Fibroblast of mammary gland (primary cell): ENCODE measurements around the gene TWNK.
A peak's percentile ranks its signal among the peaks of the same experiment; 100 is the strongest.

Experiments
- DNase-seq: peaks from one replicate; pipeline ENCODE4 v3.0.0-alpha.2; 2010; ENCODE audit warnings: low read depth
- H3K4me3 ChIP-seq: 2 replicates; pipeline ENCODE4 v1.5.1; 2011; ENCODE audit warnings: low read depth, mild to moderate bottlenecking, low read length, moderate library complexity; ENCODE audit not compliant: control insufficient read depth
- CTCF ChIP-seq: conservative IDR thresholded peaks from 2 replicates; pipeline ENCODE4 v1.5.1; 2011; ENCODE audit warnings: low read depth, low read length, inconsistent platforms; ENCODE audit not compliant: control insufficient read depth, insufficient read depth

The TWNK gene

GRCh38 chr10:101041252-101041761 lies 54.0 kb downstream of the TWNK start:
- H3K4me3 ChIP-seq = no peak overlapping the region
- peak; percentile 89 for DNase-seq
- TF ChIP-seq CTCF = peak; percentile 93

- TF ChIP-seq CTCF = no peak
- peak overlapping the region; percentile 58 for H3K4me3 ChIP-seq
- no peak for DNase-seq
Observed at GRCh38 chr10:101042118-101042517, 54.8 kb downstream of the TWNK start.

DNA sequence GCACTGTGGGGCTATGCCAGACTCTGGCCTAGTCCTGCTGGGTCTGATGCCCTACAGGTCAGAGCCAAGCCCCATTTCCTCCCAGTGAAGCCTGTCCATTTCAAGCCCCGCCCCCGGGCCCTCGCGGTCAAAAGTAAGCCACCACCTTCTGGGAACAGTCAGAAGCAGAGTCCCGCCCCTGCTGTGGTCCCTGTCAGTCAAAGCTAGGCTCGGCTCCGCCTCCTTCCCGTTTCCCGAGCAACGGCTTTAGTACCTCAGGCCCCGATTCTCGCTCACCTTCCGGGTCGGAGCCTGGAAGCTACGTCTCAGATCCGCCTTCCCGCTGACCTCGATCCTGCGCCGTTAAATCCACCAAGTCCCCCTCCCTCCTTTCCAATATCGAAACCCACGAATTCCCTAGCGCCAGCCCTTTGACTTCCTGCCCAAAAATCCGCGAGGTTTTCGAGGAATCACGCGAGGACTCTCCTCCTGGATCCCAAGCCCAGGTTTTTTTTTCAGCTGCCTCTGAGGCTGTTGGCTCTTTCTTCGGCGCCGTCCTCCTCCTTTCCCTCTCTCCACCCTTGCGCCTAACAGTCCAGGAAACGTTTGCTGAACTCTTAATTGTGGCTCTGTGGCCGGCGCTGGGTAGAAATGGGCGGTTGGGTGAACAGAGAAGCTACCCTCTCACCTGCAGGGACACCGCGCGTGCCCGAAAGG lies 55.5 kb downstream of the TWNK start:
- DNase-seq = peak; percentile 96
- no peak for TF ChIP-seq CTCF
- peak overlapping the region; percentile 58 for H3K4me3 ChIP-seq

- DNase-seq = peak; percentile 15
- no peak for TF ChIP-seq CTCF
Observed at GRCh38 chr10:101043363-101043707, 56.0 kb downstream of the TWNK start.

More at GRCh38 chr10:101043363-101043707, 56.0 kb downstream of the TWNK start:
- H3K4me3 ChIP-seq = peak overlapping the region; percentile 58
